Gastroesophageal sphincter (tissue), 4 donors: ENCODE measurements around the gene STARD9. TPM values are rescaled to one million over a fixed set of nuclear protein-coding genes. Genes with fewer than 3 reads are reported as not detected.

Source experiments
- ATAC-seq: fragments of 150-250 bp; one replicate; pipeline ENCODE4 v1.9.1; 2016; ENCODE audit warnings: mild to moderate bottlenecking, moderate library complexity
- H3K27ac ChIP-seq, 4 donors: fragments of 200-600 bp; sonication (generic) in 3 of 4; 1 replicate in 3 of 4; 2 replicates in 1 of 4; pipeline ENCODE4 v1.5.1; 2016 to 2019
- H3K27me3 ChIP-seq: fragments of 200-600 bp; sonication (generic); one replicate; pipeline ENCODE4 v1.5.1; 2019
- H3K36me3 ChIP-seq, 2 donors: fragments of 200-600 bp; sonication (generic); one replicate each; pipeline ENCODE4 v1.5.1; 2019; ENCODE audit warnings: control low read depth in 1 of 2
- H3K4me1 ChIP-seq, 3 donors: fragments of 200-600 bp; sonication (generic); 1 replicate in 2 of 3; 2 replicates in 1 of 3; pipeline ENCODE4 v1.5.1; 2016 to 2019; ENCODE audit warnings: control low read depth in 2 of 3
- H3K4me3 ChIP-seq, 2 donors: fragments of 200-600 bp; sonication (generic); one replicate each; pipeline ENCODE4 v1.5.1; 2019; ENCODE audit warnings: mild to moderate bottlenecking in 1 of 2, moderate library complexity in 1 of 2
- H3K9me3 ChIP-seq, 3 donors: fragments of 200-600 bp; sonication (generic); one replicate each; pipeline ENCODE4 v1.5.1; 2017 to 2019; ENCODE audit warnings: control low read depth in 2 of 3
- CTCF ChIP-seq, 4 experiments: fragments of 200-600 bp in 2 of 4; fragments of 450-650 bp in 2 of 4; sonication (generic) in 1 of 4; IDR thresholded peaks; one replicate each; pipeline ENCODE4 v1.5.1; 2017 to 2019; ENCODE audit warnings: antibody characterized with exemption in 4 of 4, mild to moderate bottlenecking in 2 of 4, moderate library complexity in 2 of 4
- EP300 ChIP-seq: sonication (generic); formaldehyde crosslinking; IDR thresholded peaks from one replicate; pipeline ENCODE4 v1.6.1; 2017; ENCODE audit warnings: antibody characterized with exemption, mild to moderate bottlenecking
- POLR2A ChIP-seq, 2 donors: fragments of 450-650 bp; IDR thresholded peaks; one replicate each; pipeline ENCODE4 v1.6.1; 2017; ENCODE audit warnings: antibody characterized with exemption in 2 of 2, mild to moderate bottlenecking in 2 of 2, moderate library complexity in 1 of 2
- POLR2AphosphoS5 ChIP-seq: sonication (generic); formaldehyde crosslinking; IDR thresholded peaks from one replicate; pipeline ENCODE4 v1.6.1; 2017; ENCODE audit warnings: antibody characterized with exemption
- WGBS, 2 donors: methylation state at CpG; one replicate each; pipeline ENCODE4 v1.1.5; 2018; ENCODE audit warnings: low coverage in 1 of 2; 5-methylcytosine and 5-hydroxymethylcytosine counted together
- total RNA-seq, 4 donors: library from RNA; depleted of rRNA; stranded (reverse); fragments of >200 nt; gene quantifications; one replicate each; pipeline ENCODE4 v1.1.0, GENCODE V29; 2016

The STARD9 gene
- total RNA-seq, 4 donors from 2014 or later: 15.5 to 78.4 (median 29.1) TPM

- WGBS, 2 donors: 0 to 20% methylated on average over 1 of the region's 1 CpG
- Histone ChIP-seq H3K4me3 (peak overlapping the region in 1 of 2 donors; percentile 93), H3K36me3 (no peaks in the 10 kb centered on the region), H3K27me3 (no peaks in the 10 kb centered on the region), H3K4me1 (peaks cover 9 to 75% (median 21%) of the 10 kb centered on the region in 3 donors), H3K27ac (peak overlapping the region in 3 of 4 donors; percentile 69 to 97 (median 93)), H3K9me3 (no peaks in the 10 kb centered on the region)
- ATAC-seq: no peak
- TF ChIP-seq EP300: no peak
- TF ChIP-seq CTCF (IDR thresholded peaks at IDR 0.05): no peak
- no peak for TF ChIP-seq POLR2A (IDR thresholded peaks at IDR 0.05)
- TF ChIP-seq POLR2AphosphoS5: peak; percentile 10
These were observed 2.2 kb downstream of the STARD9 start for GRCh38 chr15:42577514-42578031.

- 80 to 81% methylated on average over 1 to 2 of the region's 2 CpGs for WGBS, 2 donors
These were observed 3.7 kb downstream of the STARD9 start for GRCh38 chr15:42578984-42579537.

GRCh38 chr15:42581272-42581730 lies 5.9 kb downstream of the STARD9 start:
- peak; percentile 93 for ATAC-seq
- Histone ChIP-seq H3K27ac (peak overlapping the region; percentile 15 to 86 (median 84)), H3K4me3 (peak overlapping the region; percentile 34 to 51), H3K9me3 (no peaks in the 10 kb centered on the region), H3K36me3 (peaks cover 0 to 5% of the 10 kb centered on the region in 2 donors), H3K4me1 (peaks cover 17 to 100% (median 41%) of the 10 kb centered on the region in 3 donors), H3K27me3 (no peaks in the 10 kb centered on the region)
- TF ChIP-seq EP300 (no peak), POLR2A (IDR thresholded peaks at IDR 0.05) (peak; percentile 41 to 55), CTCF (IDR thresholded peaks at IDR 0.05) (peak in 2 of 4 experiments; percentile 8 to 13), POLR2AphosphoS5 (peak; percentile 69)
- 0% methylated on average over 7 to 12 of the region's 37 CpGs for WGBS, 2 donors

More at GRCh38 chr15:42578984-42579537, 3.7 kb downstream of the STARD9 start:
- H3K4me3 ChIP-seq: no peak overlapping the region
- H3K36me3 ChIP-seq: no peaks in the 10 kb centered on the region
- no peaks in the 10 kb centered on the region for H3K9me3 ChIP-seq
- H3K4me1 ChIP-seq: peaks cover 17 to 90% (median 34%) of the 10 kb centered on the region in 3 donors
- no peak for ATAC-seq
- no peak overlapping the region for H3K27ac ChIP-seq
- H3K27me3 ChIP-seq: no peaks in the 10 kb centered on the region
- TF ChIP-seq POLR2A (IDR thresholded peaks at IDR 0.05): no peak
- TF ChIP-seq POLR2AphosphoS5: no peak
- no peak for TF ChIP-seq CTCF (IDR thresholded peaks at IDR 0.05)
- TF ChIP-seq EP300: no peak

GRCh38 chr15:42582569-42583375 lies 7.4 kb downstream of the STARD9 start:
- WGBS, 2 donors: 29 to 37% methylated on average over 8 of the region's 8 CpGs
- Histone ChIP-seq H3K36me3 (peaks cover 0 to 19% of the 10 kb centered on the region in 2 donors), H3K27ac (peak overlapping the region; percentile 15 to 86 (median 84)), H3K4me3 (peak overlapping the region; percentile 38 to 43), H3K27me3 (no peaks in the 10 kb centered on the region), H3K9me3 (no peaks in the 10 kb centered on the region), H3K4me1 (peaks cover 17 to 95% (median 33%) of the 10 kb centered on the region in 3 donors)
- TF ChIP-seq CTCF (IDR thresholded peaks at IDR 0.05) (no peak), POLR2A (IDR thresholded peaks at IDR 0.05) (no peak), EP300 (no peak), POLR2AphosphoS5 (no peak)
- no peak for ATAC-seq
